GM21360 (cell line): ENCODE results near the gene CD274.
A peak's percentile ranks its signal among the peaks of the same experiment; 100 is the strongest.
"Not testable (repeated sequence)": the region's sequence is repeated elsewhere in the genome, so short reads cannot be mapped to it uniquely, and the experiment has no call there.

ENCODE experiments used
- ATAC-seq: cut with Tn5 transposase; IDR thresholded peaks from one replicate; pipeline ENCODE4 v1.9.1; 2021; ENCODE audit warnings: mild to moderate bottlenecking, moderate library complexity; ENCODE audit not compliant: unreplicated experiment

Gene CD274

GRCh38 chr9:5437254-5438216 lies 12.8 kb upstream of the CD274 start, which contains the start of gene PLGRKT:
TSS of gene PLGRKT (minus strand) at chr9:5437925. CDS start at chr9:5431977, 5,948 bp downstream.
- peak; percentile 80 for ATAC-seq

GRCh38 chr9:5438301-5439162 lies 11.8 kb upstream of the CD274 start:
- peak; percentile 61 for ATAC-seq

- no peak for ATAC-seq
Measured at GRCh38 chr9:5440426-5440825, 9.9 kb upstream of the CD274 start.

GRCh38 chr9:5441043-5441442 lies 9.3 kb upstream of the CD274 start:
- no peak for ATAC-seq

GRCh38 chr9:5442400-5443011 lies 7.8 kb upstream of the CD274 start:
- no peak for ATAC-seq

- no peak for ATAC-seq
Measured at GRCh38 chr9:5443850-5444249, 6.5 kb upstream of the CD274 start.

GRCh38 chr9:5445096-5445495 lies 5.2 kb upstream of the CD274 start:
- ATAC-seq: not testable (repeated sequence)

GRCh38 chr9:5445886-5446285 lies 4.5 kb upstream of the CD274 start:
- ATAC-seq: no peak

GRCh38 chr9:5446451-5447236 lies 3.7 kb upstream of the CD274 start:
- ATAC-seq: no peak

GRCh38 chr9:5447337-5447736 lies 3.0 kb upstream of the CD274 start:
- ATAC-seq: no peak

GRCh38 chr9:5448016-5448415 lies 2.3 kb upstream of the CD274 start:
- no peak for ATAC-seq

- ATAC-seq: no peak
Measured at GRCh38 chr9:5448461-5449435, 1.6 kb upstream of the CD274 start.

- no peak for ATAC-seq
Measured at GRCh38 chr9:5449521-5450358, 602 bp upstream of the CD274 start.

- no peak for ATAC-seq
Measured at GRCh38 chr9:5452286-5452609, 1.9 kb downstream of the CD274 start.

GRCh38 chr9:5453004-5453403 lies 2.7 kb downstream of the CD274 start:
- no peak for ATAC-seq

- ATAC-seq: no peak
Measured at GRCh38 chr9:5453673-5454072, 3.3 kb downstream of the CD274 start.

GRCh38 chr9:5455181-5455580 lies 4.8 kb downstream of the CD274 start:
- peak; percentile 33 for ATAC-seq

GRCh38 chr9:5459289-5459829 lies 9.0 kb downstream of the CD274 start:
- ATAC-seq: peak; percentile 45
